SK-N-SH (cell line): ENCODE data around the gene UTP11. TPM values are rescaled to one million over a fixed set of nuclear protein-coding genes. Genes with fewer than 3 reads are reported as not detected.

Experiments used
- CTCF ChIA-PET: fragments of 300-600, 350-600 bp; formaldehyde crosslinking; extraction: SDS; loops from one replicate; lab custom pipeline; 2021; lab: Yijun Ruan, JAX
- POLR2A ChIA-PET: fragments of 350-600 bp; sonication (Branson Sonifier 250); formaldehyde crosslinking; extraction: SDS; loops from one replicate; lab custom pipeline; 2020; ENCODE audit warnings: antibody characterized with exemption, inconsistent platforms; lab: Yijun Ruan, JAX
- DNase-seq: peaks from one replicate; pipeline ENCODE4 v3.0.0; 2012
- H2AFZ ChIP-seq: fragments of 200-600 bp; sonication (generic); 2 replicates; pipeline ENCODE4 v1.8.1; 2016; ENCODE audit warnings: antibody characterized with exemption, mild to moderate bottlenecking, low read depth
- H3F3A ChIP-seq: fragments of 200-600 bp; sonication (generic); replicated peaks from 2 replicates; pipeline ENCODE3; 2016; ENCODE audit warnings: antibody characterized with exemption, mild to moderate bottlenecking; ENCODE audit not compliant: insufficient read depth
- H3K27ac ChIP-seq, 2 experiments: fragments of 200-500 bp in 1 of 2; fragments of 200-600 bp in 1 of 2; sonication (Bioruptor generic) in 1 of 2; sonication (generic), shearing (Covaris generic) in 1 of 2; 2 replicates each; pipeline versions ENCODE4 v1.5.1 to v1.6.1; 2014 to 2016; ENCODE audit warnings: low read depth in 2 of 2, inconsistent platforms in 1 of 2, low read length in 1 of 2, mild to moderate bottlenecking in 1 of 2, mixed read lengths in 1 of 2
- H3K27me3 ChIP-seq: fragments of 200-600 bp; sonication (generic), shearing (Covaris generic); 2 replicates; pipeline ENCODE4 v1.6.1; 2016; ENCODE audit warnings: mixed run types; ENCODE audit not compliant: insufficient read depth
- H3K36me3 ChIP-seq, 2 experiments: fragments of 200-500 bp in 1 of 2; fragments of 200-600 bp in 1 of 2; sonication (Bioruptor generic) in 1 of 2; sonication (generic) in 1 of 2; replicated peaks in 1 of 2; 2 replicates each; pipeline versions ENCODE3 to v1.5.1; 2014 to 2016; ENCODE audit warnings: low read length in 1 of 2, mild to moderate bottlenecking in 1 of 2; ENCODE audit not compliant: insufficient read depth in 2 of 2, control insufficient read depth in 1 of 2
- H3K4me1 ChIP-seq, 2 experiments: fragments of 200-500 bp in 1 of 2; fragments of 200-600 bp in 1 of 2; sonication (Bioruptor generic) in 1 of 2; sonication (generic), shearing (Covaris generic) in 1 of 2; 2 replicates each; pipeline versions ENCODE4 v1.5.1 to v1.6.1; 2014 to 2016; ENCODE audit warnings: low read depth in 1 of 2, low read length in 1 of 2, mixed run types in 1 of 2; ENCODE audit not compliant: insufficient read depth in 2 of 2, control insufficient read depth in 1 of 2
- H3K4me2 ChIP-seq: fragments of 200-600 bp; sonication (generic), shearing (Covaris generic); 2 replicates; pipeline ENCODE4 v1.6.1; 2017; ENCODE audit warnings: mixed run types
- H3K4me3 ChIP-seq, 2 experiments: fragments of 200-500 bp in 1 of 2; fragments of 200-600 bp in 1 of 2; sonication (Bioruptor generic) in 1 of 2; sonication (generic), shearing (Covaris generic) in 1 of 2; 2 replicates each; pipeline versions ENCODE4 v1.5.1 to v1.8.1; 2014 to 2016; ENCODE audit warnings: low read depth in 2 of 2, inconsistent platforms in 1 of 2, low read length in 1 of 2, mild to moderate bottlenecking in 1 of 2, mixed read lengths in 1 of 2, moderate library complexity in 1 of 2
- H3K79me2 ChIP-seq: fragments of 200-600 bp; sonication (generic); 2 replicates; pipeline ENCODE4 v1.8.1; 2017; ENCODE audit warnings: mild to moderate bottlenecking; ENCODE audit not compliant: insufficient read depth
- H3K9ac ChIP-seq: fragments of 200-600 bp; sonication (generic); 2 replicates; pipeline ENCODE4 v1.6.1; 2017; ENCODE audit warnings: mixed run types
- H3K9me2 ChIP-seq: fragments of 200-600 bp; sonication (generic); 2 replicates; pipeline ENCODE4 v1.6.1; 2017; ENCODE audit warnings: mixed run types
- H3K9me3 ChIP-seq: fragments of 200-600 bp; sonication (generic); 2 replicates; pipeline ENCODE4 v1.6.1; 2017; ENCODE audit warnings: mixed run types, mild to moderate bottlenecking, moderate library complexity
- H4K20me1 ChIP-seq: fragments of 200-600 bp; sonication (generic); 2 replicates; pipeline ENCODE4 v1.6.1; 2017; ENCODE audit warnings: mild to moderate bottlenecking, mixed run types; ENCODE audit not compliant: insufficient read depth
- EP300 ChIP-seq, 2 experiments: IDR thresholded peaks; 2 replicates each; pipeline versions ENCODE4 v1.4.0 to v1.6.1; 2012; ENCODE audit warnings: borderline replicate concordance in 1 of 2, low read depth in 1 of 2, low read length in 1 of 2
- EZH2phosphoT487 ChIP-seq: fragments of 200-600 bp; sonication (generic); IDR thresholded peaks from 2 replicates; pipeline ENCODE4 v1.6.1; 2017; ENCODE audit warnings: low read depth, mixed run types, mild to moderate bottlenecking, antibody characterized with exemption, moderate library complexity, borderline replicate concordance
- FOSL2 ChIP-seq: IDR thresholded peaks from 2 replicates; pipeline ENCODE4 v1.4.0; 2012; ENCODE audit warnings: low read depth, mild to moderate bottlenecking, moderate library complexity, borderline replicate concordance
- MEF2A ChIP-seq: IDR thresholded peaks from 2 replicates; pipeline ENCODE4 v1.4.0; 2012; ENCODE audit warnings: low read depth, borderline replicate concordance
- MXI1 ChIP-seq: IDR thresholded peaks from 2 replicates; pipeline ENCODE4 v1.6.1; 2012; ENCODE audit warnings: mild to moderate bottlenecking, low read depth, low read length, improper control_type of control experiment
- NRF1 ChIP-seq: IDR thresholded peaks from 2 replicates; pipeline ENCODE4 v1.6.1; 2012; ENCODE audit warnings: low read depth, mild to moderate bottlenecking, low read length
- RAD21 ChIP-seq: IDR thresholded peaks from 2 replicates; pipeline ENCODE4 v1.6.1; 2012; ENCODE audit warnings: mild to moderate bottlenecking, low read length
- RCOR1 ChIP-seq: fragments of 150-350 bp; IDR thresholded peaks from 2 replicates; pipeline ENCODE4 v1.6.1; 2017; ENCODE audit warnings: antibody characterized with exemption, low read length
- RFX5 ChIP-seq: IDR thresholded peaks from 2 replicates; pipeline ENCODE4 v1.6.1; 2012; ENCODE audit warnings: mild to moderate bottlenecking, improper control_type of control experiment, low read length
- SIN3A ChIP-seq: IDR thresholded peaks from 2 replicates; pipeline ENCODE4 v1.6.1; 2012; ENCODE audit warnings: low read depth, mild to moderate bottlenecking, low read length, moderate library complexity, borderline replicate concordance
- SMC3 ChIP-seq: IDR thresholded peaks from 2 replicates; pipeline ENCODE4 v1.6.1; 2012; ENCODE audit warnings: low read depth, low read length, improper control_type of control experiment
- TEAD4 ChIP-seq: IDR thresholded peaks from 2 replicates; pipeline ENCODE4 v1.4.0; 2012; ENCODE audit warnings: mild to moderate bottlenecking, borderline replicate concordance; ENCODE audit not compliant: insufficient read depth
- USF1 ChIP-seq: IDR thresholded peaks from 2 replicates; pipeline ENCODE4 v1.4.0; 2012; ENCODE audit warnings: low read depth, borderline replicate concordance
- YY1 ChIP-seq: IDR thresholded peaks from 2 replicates; pipeline ENCODE4 v1.4.0; 2012; ENCODE audit warnings: low read depth, mild to moderate bottlenecking
- ZBTB33 ChIP-seq: IDR thresholded peaks from 2 replicates; pipeline ENCODE4 v1.4.0; 2012; ENCODE audit warnings: low read depth, borderline replicate concordance
- WGBS: methylation state at CpG from one replicate; pipeline ENCODE4 v1.1.6; 2017; ENCODE audit warnings: low lambda C conversion rate; 5-methylcytosine and 5-hydroxymethylcytosine counted together
- polyA plus RNA-seq, 3 experiments: library from polyadenylated mRNA; depleted of rRNA; stranded (reverse); fragments of >200 nt; gene quantifications; 2 replicates each; pipeline ENCODE4 v1.2.3, GENCODE V29; 2012
- TF ChIP-seq, protein P1 (sequence below): IDR thresholded peaks from 2 replicates; pipeline ENCODE4 v1.6.1; 2012; ENCODE audit warnings: mild to moderate bottlenecking, low read depth, low read length, moderate library complexity
- TF ChIP-seq, protein P2 (sequence below): IDR thresholded peaks from 2 replicates; pipeline ENCODE4; 2012

UTP11 gene
- polyA plus RNA-seq, 1 of the 3 experiments (the other 2 are of a cell fraction), result 26.8 TPM

- H3K9me3 ChIP-seq, result no peaks in the 10 kb centered on the region
- H4K20me1 ChIP-seq, result no peaks in the 10 kb centered on the region
- no peak for DNase-seq
- peaks cover 4% of the 10 kb centered on the region for H3F3A ChIP-seq
- H3K79me2 ChIP-seq, result peaks cover 22% of the 10 kb centered on the region
- ChIA-PET CTCF (interaction anchor here (0.8 to 1.8 kb wide), 6 partner anchors 9 to 62 kb away, joined by 3 to 5 read pairs (median 4); partner anchors contain the start of gene SF3A3), POLR2A (no interaction called here)
- no peak overlapping the region for H3K4me3 ChIP-seq
- H3K9me2 ChIP-seq, result no peaks in the 10 kb centered on the region
- no peak overlapping the region for H3K4me2 ChIP-seq
- TF ChIP-seq RCOR1, result no peak
- no peak for TF ChIP-seq TEAD4
- TF ChIP-seq USF1, result no peak
- no peak for TF ChIP-seq MEF2A
- TF ChIP-seq FOSL2, result no peak
- TF ChIP-seq RAD21, result no peak
- no peak for TF ChIP-seq NRF1
- TF ChIP-seq, protein P1, sequence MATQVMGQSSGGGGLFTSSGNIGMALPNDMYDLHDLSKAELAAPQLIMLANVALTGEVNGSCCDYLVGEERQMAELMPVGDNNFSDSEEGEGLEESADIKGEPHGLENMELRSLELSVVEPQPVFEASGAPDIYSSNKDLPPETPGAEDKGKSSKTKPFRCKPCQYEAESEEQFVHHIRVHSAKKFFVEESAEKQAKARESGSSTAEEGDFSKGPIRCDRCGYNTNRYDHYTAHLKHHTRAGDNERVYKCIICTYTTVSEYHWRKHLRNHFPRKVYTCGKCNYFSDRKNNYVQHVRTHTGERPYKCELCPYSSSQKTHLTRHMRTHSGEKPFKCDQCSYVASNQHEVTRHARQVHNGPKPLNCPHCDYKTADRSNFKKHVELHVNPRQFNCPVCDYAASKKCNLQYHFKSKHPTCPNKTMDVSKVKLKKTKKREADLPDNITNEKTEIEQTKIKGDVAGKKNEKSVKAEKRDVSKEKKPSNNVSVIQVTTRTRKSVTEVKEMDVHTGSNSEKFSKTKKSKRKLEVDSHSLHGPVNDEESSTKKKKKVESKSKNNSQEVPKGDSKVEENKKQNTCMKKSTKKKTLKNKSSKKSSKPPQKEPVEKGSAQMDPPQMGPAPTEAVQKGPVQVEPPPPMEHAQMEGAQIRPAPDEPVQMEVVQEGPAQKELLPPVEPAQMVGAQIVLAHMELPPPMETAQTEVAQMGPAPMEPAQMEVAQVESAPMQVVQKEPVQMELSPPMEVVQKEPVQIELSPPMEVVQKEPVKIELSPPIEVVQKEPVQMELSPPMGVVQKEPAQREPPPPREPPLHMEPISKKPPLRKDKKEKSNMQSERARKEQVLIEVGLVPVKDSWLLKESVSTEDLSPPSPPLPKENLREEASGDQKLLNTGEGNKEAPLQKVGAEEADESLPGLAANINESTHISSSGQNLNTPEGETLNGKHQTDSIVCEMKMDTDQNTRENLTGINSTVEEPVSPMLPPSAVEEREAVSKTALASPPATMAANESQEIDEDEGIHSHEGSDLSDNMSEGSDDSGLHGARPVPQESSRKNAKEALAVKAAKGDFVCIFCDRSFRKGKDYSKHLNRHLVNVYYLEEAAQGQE, result no peak
- TF ChIP-seq RFX5, result no peak
- TF ChIP-seq EP300 (IDR thresholded peaks at IDR 0.05; ENCODE audit: borderline replicate concordance in 1 of 2, low read depth in 1 of 2, low read length in 1 of 2), result no peak
- no peak for TF ChIP-seq YY1
- TF ChIP-seq, all 33 proteins: peak for 0
- Histone ChIP-seq H3K27me3 (no peaks in the 10 kb centered on the region), H3K36me3 (peaks cover 0 to under 1% of the 10 kb centered on the region in 2 experiments), H2AFZ (peak overlapping the region; percentile 27; the same call in 1 of the 2 replicates), H3K9ac (peak overlapping the region; percentile 35; the same call in 1 of the 2 replicates), H3K27ac (0 out of 4 replicates have a peak overlapping the region, but pooled peaks of 1 of the 2 experiments have one; percentile 19), H3K4me1 (peaks cover 5 to 11% of the 10 kb centered on the region in 2 experiments; a peak in 2 of 4 replicates)
- 85% methylated on average over 8 of the region's 8 CpGs for WGBS
Observed at GRCh38 chr1:38009088-38009840, 3.3 kb upstream of the UTP11 start.

DNA sequence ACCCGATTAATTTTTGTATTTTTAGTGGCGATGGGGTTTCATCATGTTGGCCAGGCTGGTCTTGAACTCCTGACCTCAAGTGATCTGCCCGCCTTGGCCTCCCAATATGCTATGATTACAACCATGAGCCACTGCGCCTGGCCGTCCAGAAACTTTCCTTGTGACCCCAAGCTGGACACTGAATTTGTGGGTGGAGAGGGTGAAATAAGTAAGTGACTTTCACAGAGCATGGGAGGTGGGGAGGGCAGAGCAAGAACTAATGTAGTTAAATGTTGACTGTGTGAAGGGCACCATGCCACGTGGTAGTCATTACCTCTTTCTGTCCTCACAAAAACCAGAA, 2.7 kb upstream of the UTP11 start:
- no peaks in the 10 kb centered on the region for H3K9me3 ChIP-seq
- H4K20me1 ChIP-seq, result no peaks in the 10 kb centered on the region
- CTCF ChIA-PET, result interaction anchor here (0.8 to 1.8 kb wide), 4 partner anchors 9 to 62 kb away, joined by 3 to 5 read pairs (median 4); partner anchors contain the start of gene SF3A3
- 81% methylated on average over 6 of the region's 6 CpGs for WGBS
- H3K36me3 ChIP-seq, result peaks cover 0 to 2% of the 10 kb centered on the region in 2 experiments
- peaks cover 4% of the 10 kb centered on the region for H3F3A ChIP-seq
- no peaks in the 10 kb centered on the region for H3K27me3 ChIP-seq
- POLR2A ChIA-PET, result no interaction called here
- H3K9me2 ChIP-seq, result no peaks in the 10 kb centered on the region
- H3K4me2 ChIP-seq, result no peak overlapping the region
- no peak overlapping the region for H3K4me3 ChIP-seq
- H3K4me1 ChIP-seq, result peaks cover 6 to 10% of the 10 kb centered on the region in 2 experiments; a peak in 2 of 4 replicates
- peak overlapping the region; percentile 26; the same call in 1 of the 2 replicates for H2AFZ ChIP-seq
- H3K27ac ChIP-seq, result no peak overlapping the region
- no peak overlapping the region for H3K9ac ChIP-seq
- H3K79me2 ChIP-seq, result peaks cover 22% of the 10 kb centered on the region
- no peak for DNase-seq
- TF ChIP-seq SIN3A (no peak), RCOR1 (no peak), MEF2A (no peak), MXI1 (no peak), FOSL2 (no peak), SMC3 (no peak), EZH2phosphoT487 (no peak), ZBTB33 (no peak)
- TF ChIP-seq, protein P2, sequence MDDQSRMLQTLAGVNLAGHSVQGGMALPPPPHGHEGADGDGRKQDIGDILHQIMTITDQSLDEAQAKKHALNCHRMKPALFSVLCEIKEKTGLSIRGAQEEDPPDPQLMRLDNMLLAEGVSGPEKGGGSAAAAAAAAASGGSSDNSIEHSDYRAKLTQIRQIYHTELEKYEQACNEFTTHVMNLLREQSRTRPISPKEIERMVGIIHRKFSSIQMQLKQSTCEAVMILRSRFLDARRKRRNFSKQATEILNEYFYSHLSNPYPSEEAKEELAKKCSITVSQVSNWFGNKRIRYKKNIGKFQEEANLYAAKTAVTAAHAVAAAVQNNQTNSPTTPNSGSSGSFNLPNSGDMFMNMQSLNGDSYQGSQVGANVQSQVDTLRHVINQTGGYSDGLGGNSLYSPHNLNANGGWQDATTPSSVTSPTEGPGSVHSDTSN, result no peak
